ENCODE measurements around the gene TRIM72.
"Not testable (repeated sequence)": the region's sequence is repeated elsewhere in the genome, so short reads cannot be mapped to it uniquely, and the experiment has no call there.

The TRIM72 gene

GRCh38 chr16:31260136-31260931 is 46.4 kb downstream of the TRIM72 start:
- no peak for DNase-seq

DNA sequence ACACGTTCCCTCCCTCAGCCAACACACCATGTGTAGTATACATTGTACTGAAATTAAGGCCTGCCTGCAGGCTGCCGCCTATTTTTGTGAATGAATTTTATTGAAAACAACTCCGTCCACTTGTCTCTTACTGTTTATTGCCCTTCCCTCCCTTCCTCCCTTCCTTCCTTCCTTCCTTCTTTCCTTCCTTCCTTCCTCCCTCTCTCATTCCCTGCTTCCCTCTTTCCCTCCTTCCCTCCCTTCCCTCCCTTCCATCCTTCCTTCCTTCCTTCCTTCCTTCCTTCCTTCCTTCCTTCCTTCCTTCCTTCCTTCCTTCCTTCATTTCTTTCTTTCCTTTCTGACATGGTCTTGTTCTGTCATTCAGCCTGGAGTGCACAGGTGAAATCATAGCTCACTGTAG is 48.2 kb downstream of the TRIM72 start:
- no peak for DNase-seq

GRCh38 chr16:31265329-31266245 is 51.7 kb downstream of the TRIM72 start:
- peak; percentile 67 for DNase-seq

- DNase-seq = no peak
Observed at GRCh38 chr16:31267332-31268032, 53.6 kb downstream of the TRIM72 start.

DNA sequence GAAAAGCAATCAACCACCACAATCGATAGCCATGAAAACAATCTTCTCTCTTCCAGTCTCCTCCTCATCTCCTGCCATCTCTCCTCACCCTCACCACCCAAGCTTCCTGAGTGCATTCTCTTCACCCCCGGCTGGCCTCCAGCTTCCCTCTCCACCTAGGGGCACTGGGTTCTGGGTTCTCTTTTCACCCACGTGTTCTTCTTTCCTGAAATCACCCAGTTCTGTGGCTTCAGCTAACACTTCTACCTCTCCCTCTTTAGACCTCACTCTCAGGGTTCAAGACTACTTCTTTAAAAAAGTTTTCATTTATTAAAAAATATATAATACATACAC is 54.1 kb downstream of the TRIM72 start:
- no peak for DNase-seq

DNA sequence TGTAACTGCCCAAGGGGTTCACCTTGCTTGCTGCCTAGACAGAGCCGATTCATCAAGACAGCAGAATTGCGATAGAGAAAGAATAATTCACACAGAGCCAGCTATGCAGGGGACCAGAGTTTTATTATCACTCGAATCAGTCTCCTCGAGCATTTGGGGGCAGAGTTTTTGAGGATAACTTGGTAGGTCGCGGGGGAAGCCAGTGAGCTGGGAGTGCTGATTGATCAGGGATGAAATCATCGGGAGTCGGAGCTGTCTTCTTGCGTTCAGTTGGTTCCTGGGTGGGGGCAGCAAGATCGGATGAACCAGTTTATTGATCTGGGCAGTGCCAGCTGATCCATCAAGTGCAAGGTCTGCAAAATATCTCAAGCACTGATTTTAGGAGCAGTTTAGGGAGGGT is 55.0 kb downstream of the TRIM72 start:
- DNase-seq = no peak

- DNase-seq = no peak
Observed at GRCh38 chr16:31269541-31269940, 55.6 kb downstream of the TRIM72 start.

- DNase-seq = not testable (repeated sequence)
Observed at GRCh38 chr16:31269973-31270372, 56.1 kb downstream of the TRIM72 start.

DNA sequence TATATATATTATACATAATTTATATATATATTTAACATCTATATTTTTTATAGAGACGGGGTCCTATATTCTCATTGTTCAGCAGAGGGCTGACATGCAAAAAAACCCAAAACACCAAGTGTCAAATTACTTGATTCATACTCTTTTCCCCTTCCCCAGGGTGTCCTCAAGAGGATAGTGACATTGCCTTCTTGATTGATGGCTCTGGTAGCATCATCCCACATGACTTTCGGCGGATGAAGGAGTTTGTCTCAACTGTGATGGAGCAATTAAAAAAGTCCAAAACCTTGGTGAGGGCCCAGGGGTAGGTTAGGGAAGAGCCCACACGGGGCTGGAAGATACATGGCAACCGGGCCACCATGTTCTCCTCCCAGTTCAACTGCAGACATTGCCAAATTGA is 56.9 kb downstream of the TRIM72 start:
- DNase-seq = no peak

DNA sequence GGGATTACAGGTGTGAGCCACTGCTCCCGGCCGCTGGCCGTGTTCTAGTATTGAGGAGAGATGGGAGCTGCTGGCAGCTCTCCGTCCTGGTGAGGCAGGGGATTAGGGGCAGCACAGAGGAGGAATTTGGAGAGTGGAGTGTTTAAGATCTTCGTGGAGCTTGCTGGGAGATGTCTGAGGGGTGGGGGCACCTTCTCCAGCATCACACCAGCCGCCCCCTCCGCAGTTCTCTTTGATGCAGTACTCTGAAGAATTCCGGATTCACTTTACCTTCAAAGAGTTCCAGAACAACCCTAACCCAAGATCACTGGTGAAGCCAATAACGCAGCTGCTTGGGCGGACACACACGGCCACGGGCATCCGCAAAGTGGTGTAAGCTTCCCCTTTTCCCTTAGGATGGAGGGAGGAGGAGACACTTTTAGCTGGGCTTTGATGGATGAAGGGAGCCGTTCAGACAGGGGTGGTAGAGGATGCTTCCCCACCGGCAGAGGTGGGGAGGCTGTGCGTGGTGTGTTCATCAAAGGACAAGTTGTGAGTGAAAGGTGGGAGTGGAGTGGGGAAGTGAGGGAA is 57.8 kb downstream of the TRIM72 start:
- no peak for DNase-seq

- DNase-seq = no peak
Observed at GRCh38 chr16:31273187-31273586, 59.3 kb downstream of the TRIM72 start.

DNA sequence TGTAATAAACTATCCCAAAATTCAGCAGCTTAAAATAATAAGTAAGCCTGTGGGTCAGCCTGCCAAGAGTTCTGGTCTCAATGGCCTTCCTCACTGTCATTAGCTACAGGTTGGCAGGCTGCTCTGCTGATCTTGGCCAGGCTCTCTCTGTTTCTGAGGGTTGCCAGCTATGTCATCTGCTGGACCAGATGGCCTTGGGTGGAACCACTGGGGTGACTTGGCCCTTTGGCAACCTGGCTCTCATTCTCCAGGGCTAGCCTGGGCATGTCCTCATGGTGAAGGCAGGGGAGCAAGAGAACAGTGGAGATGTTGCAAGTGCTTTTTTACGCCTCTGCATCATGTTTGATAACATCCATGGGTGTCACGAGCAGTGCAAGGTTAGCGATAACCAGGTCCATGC is 59.8 kb downstream of the TRIM72 start:
- no peak for DNase-seq

- DNase-seq = no peak
Observed at GRCh38 chr16:31274831-31275816, 61.2 kb downstream of the TRIM72 start.

DNA sequence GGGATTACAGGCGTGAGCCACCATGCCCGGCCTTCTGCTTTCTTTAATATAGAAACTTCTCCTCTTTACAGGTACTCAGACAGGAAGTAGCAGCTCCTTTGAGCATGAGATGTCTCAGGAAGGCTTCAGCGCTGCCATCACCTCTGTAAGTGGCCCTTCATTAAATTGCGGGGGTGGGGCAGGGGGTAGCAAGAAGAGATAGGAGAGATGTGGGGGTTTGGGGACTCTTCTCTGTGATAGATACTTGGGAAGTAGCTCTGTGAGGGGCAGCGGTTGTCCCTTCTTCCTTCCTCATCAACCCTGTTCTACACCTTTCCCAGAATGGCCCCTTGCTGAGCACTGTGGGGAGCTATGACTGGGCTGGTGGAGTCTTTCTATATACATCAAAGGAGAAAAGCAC is 62.7 kb downstream of the TRIM72 start:
- no peak for DNase-seq

DNA sequence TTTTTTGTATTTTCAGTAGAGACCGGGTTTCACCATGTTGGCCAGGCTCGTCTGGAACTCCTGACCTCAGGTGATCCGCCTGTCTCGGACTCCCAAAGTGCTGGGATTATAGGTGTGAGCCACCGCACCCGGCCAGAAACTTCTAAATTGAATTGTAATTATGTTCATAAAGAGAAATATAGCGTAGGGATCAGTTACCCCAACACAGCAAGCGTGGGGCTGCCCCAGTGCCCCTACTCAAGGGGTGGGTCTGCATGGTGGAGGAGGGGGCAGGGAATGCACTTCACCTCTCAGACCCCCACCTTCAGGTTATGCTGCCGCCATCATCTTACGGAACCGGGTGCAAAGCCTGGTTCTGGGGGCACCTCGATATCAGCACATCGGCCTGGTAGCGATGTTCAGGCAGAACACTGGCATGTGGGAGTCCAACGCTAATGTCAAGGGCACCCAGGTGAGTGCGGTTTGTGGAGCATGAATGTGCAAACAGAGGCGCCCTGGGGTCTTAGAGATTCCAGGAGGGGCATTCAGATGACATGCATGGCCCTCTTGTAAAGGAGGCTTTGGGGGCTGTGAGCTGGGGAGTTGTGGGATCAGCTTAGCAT is 63.8 kb downstream of the TRIM72 start:
- DNase-seq = no peak

- not testable (repeated sequence) for DNase-seq
Observed at GRCh38 chr16:31278853-31279252, 64.9 kb downstream of the TRIM72 start.

Data from activated CD4-positive, CD25-positive, alpha-beta regulatory T cell treated with anti-CD3 and anti-CD28 coated beads, Interleukin-2, amount 50 U/mL, for 72 hours (primary cell).